Panc1 (cell line): ENCODE measurements around the gene CCDC89. TPM values are rescaled to one million over a fixed set of nuclear protein-coding genes. Genes with fewer than 3 reads are reported as not detected.

ENCODE experiments used
- ATAC-seq: fragments of 200-7000 bp; cut with Tn5 transposase; 2 replicates; pipeline ENCODE4 v1.9.1; 2020; ENCODE audit warnings: mild to moderate bottlenecking, moderate library complexity
- BruUV-seq: library from RNA; stranded (reverse); fragments of 400-500 nt; replicated peaks from 2 replicates; lab custom pipeline; 2021; lab: Mats Ljungman, UMichigan
- CTCF ChIA-PET: fragments of 300-600 bp; sonication (Branson Sonifier 250); formaldehyde crosslinking; loops from one replicate; lab custom pipeline; 2022; ENCODE audit warnings: antibody characterized with exemption; lab: Charles Lee
- POLR2A ChIA-PET: fragments of 300-600 bp; sonication (Branson Sonifier 250); formaldehyde crosslinking; loops from one replicate; lab custom pipeline; 2022; ENCODE audit warnings: antibody characterized with exemption; lab: Charles Lee
- DNase-seq: peaks from one replicate; pipeline ENCODE4 v3.0.0-alpha.2; 2010; ENCODE audit warnings: low read depth, low spot score
- H3K27ac ChIP-seq: 2 replicates; pipeline ENCODE4 v1.5.1; 2011; ENCODE audit warnings: mild to moderate bottlenecking, low read length, inconsistent platforms
- H3K27me3 ChIP-seq: fragments of 200-500 bp; sonication (Bioruptor generic); 2 replicates; pipeline ENCODE4 v1.6.0; 2014; ENCODE audit warnings: low read length, inconsistent platforms; ENCODE audit not compliant: control insufficient read depth, insufficient read depth
- H3K36me3 ChIP-seq: fragments of 200-500 bp; sonication (Bioruptor generic); 2 replicates; pipeline ENCODE4 v1.5.1; 2014; ENCODE audit warnings: inconsistent platforms, mild to moderate bottlenecking, low read length, moderate library complexity; ENCODE audit not compliant: control insufficient read depth, insufficient read depth
- H3K4me1 ChIP-seq: 2 replicates; pipeline ENCODE4 v1.5.1; 2011; ENCODE audit warnings: inconsistent platforms, mild to moderate bottlenecking, low read length, moderate library complexity; ENCODE audit not compliant: control insufficient read depth, insufficient read depth
- H3K4me3 ChIP-seq, 2 experiments: 2 replicates each; pipeline ENCODE4 v1.5.1; 2011 to 2012; ENCODE audit warnings: low read depth in 2 of 2, low read length in 2 of 2, mild to moderate bottlenecking in 2 of 2, inconsistent platforms in 1 of 2, moderate library complexity in 1 of 2
- H3K9me3 ChIP-seq: fragments of 200-500 bp; sonication (Bioruptor generic); 2 replicates; pipeline ENCODE4 v1.5.1; 2014; ENCODE audit warnings: low read depth, mild to moderate bottlenecking, inconsistent platforms, low read length, moderate library complexity; ENCODE audit not compliant: control insufficient read depth, insufficient read depth
- POLR2AphosphoS5 ChIP-seq: IDR thresholded peaks from 2 replicates; pipeline ENCODE4 v1.6.1; 2012; ENCODE audit warnings: mild to moderate bottlenecking, low read depth, low read length, moderate library complexity
- REST ChIP-seq, 2 experiments: IDR thresholded peaks; 2 replicates each; pipeline ENCODE4 v1.6.1; 2011 to 2012; ENCODE audit warnings: low read depth in 2 of 2, control low read depth in 1 of 2, low read length in 1 of 2, mild to moderate bottlenecking in 1 of 2, moderate library complexity in 1 of 2; ENCODE audit not compliant: insufficient read depth in 1 of 2
- SIN3A ChIP-seq: IDR thresholded peaks from 2 replicates; pipeline ENCODE4 v1.6.1; 2012; ENCODE audit warnings: low read depth, mild to moderate bottlenecking, low read length, moderate library complexity, borderline replicate concordance; ENCODE audit not compliant: insufficient read depth
- TCF7L2 ChIP-seq: IDR thresholded peaks from 2 replicates; pipeline ENCODE4 v1.6.1; 2011; ENCODE audit warnings: mild to moderate bottlenecking, low read depth, low read length, inconsistent platforms
- in situ Hi-C: cut with HindIII; loops from 2 replicates; pipeline ENCODE4 v1.10.0; 2016; ENCODE audit warnings: low sequenced_read_pairs, low pct_unique_long_range_greater_than_20kb
- intact Hi-C: fragments of 100-400 bp; cut with micrococcal nuclease; formaldehyde crosslinking; loops from one replicate; pipeline ENCODE4 v1.10.0; 2022; ENCODE audit not compliant: unreplicated experiment
- total RNA-seq: library from RNA; stranded (reverse); gene quantifications from one replicate; pipeline ENCODE4 v1.2.1, GENCODE V29; 2021; ENCODE audit not compliant: unreplicated experiment
- TF ChIP-seq, protein P1 (sequence below): fragments of 450-650 bp; IDR thresholded peaks from 2 replicates; pipeline ENCODE4 v1.5.1; 2017; ENCODE audit warnings: mild to moderate bottlenecking

CCDC89 gene
- total RNA-seq, 1 experiment from 2014 or later: 1.7 TPM

DNA sequence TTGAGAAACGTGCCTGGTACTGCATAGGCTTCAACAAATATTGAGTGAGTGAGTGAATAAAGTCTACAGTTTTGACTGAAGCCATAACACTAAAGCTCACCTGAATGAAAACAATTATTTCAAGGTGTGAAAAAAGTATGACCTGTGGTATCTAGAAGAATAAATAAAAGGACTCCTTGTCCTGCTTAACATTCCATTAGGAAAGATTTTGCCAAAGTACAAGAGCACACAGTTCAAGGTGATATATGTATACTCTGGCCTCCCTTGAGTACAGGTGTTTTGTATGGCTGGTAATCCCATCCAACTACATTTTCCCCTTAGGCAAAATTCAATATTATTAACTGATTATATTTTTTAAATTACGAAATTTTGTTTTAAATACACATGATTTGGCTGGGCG lies 19.3 kb downstream of the CCDC89 start:
- in situ Hi-C loops (no loop called here), intact Hi-C loops (no loop called here)
- Histone ChIP-seq H3K36me3 (peaks cover 4% of the 10 kb centered on the region), H3K4me3 (no peak overlapping the region), H3K4me1 (peaks cover 16% of the 10 kb centered on the region), H3K27me3 (no peaks in the 10 kb centered on the region), H3K9me3 (no peaks in the 10 kb centered on the region), H3K27ac (peak overlapping the region; percentile 60; the same call in 1 of the 2 replicates)
- no peak for DNase-seq
- TF ChIP-seq, protein P1, sequence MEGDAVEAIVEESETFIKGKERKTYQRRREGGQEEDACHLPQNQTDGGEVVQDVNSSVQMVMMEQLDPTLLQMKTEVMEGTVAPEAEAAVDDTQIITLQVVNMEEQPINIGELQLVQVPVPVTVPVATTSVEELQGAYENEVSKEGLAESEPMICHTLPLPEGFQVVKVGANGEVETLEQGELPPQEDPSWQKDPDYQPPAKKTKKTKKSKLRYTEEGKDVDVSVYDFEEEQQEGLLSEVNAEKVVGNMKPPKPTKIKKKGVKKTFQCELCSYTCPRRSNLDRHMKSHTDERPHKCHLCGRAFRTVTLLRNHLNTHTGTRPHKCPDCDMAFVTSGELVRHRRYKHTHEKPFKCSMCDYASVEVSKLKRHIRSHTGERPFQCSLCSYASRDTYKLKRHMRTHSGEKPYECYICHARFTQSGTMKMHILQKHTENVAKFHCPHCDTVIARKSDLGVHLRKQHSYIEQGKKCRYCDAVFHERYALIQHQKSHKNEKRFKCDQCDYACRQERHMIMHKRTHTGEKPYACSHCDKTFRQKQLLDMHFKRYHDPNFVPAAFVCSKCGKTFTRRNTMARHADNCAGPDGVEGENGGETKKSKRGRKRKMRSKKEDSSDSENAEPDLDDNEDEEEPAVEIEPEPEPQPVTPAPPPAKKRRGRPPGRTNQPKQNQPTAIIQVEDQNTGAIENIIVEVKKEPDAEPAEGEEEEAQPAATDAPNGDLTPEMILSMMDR: no peak
- no peak for TF ChIP-seq POLR2AphosphoS5
- ChIA-PET CTCF (interaction anchor here (0.5 kb wide), 1 partner anchor 26 kb away, joined by 3 read pairs; no protein-coding TSS in a partner anchor), POLR2A (no interaction called here)
- no TSS peak for BruUV-seq
- ATAC-seq: no peak

GRCh38 chr11:85665733-85666132 lies 20.3 kb downstream of the CCDC89 start:
- no peak for TF ChIP-seq TCF7L2
- no peak for TF ChIP-seq REST (IDR thresholded peaks at IDR 0.05; ENCODE audit: insufficient read depth in 1 of 2, low read depth in 2 of 2, low read length in 1 of 2)
- TF ChIP-seq SIN3A: no peak
- TF ChIP-seq POLR2AphosphoS5: no peak
- TF ChIP-seq, protein P1: no peak
- ChIA-PET CTCF (no interaction called here), POLR2A (no interaction called here)
- intact Hi-C loops (no loop called here), in situ Hi-C loops (no loop called here)
- Histone ChIP-seq H3K4me3 (no peak overlapping the region; a peak in 1 of 4 replicates), H3K27ac (peak overlapping the region; percentile 90), H3K36me3 (peaks cover 14% of the 10 kb centered on the region), H3K9me3 (no peaks in the 10 kb centered on the region), H3K4me1 (peaks cover 24% of the 10 kb centered on the region), H3K27me3 (no peaks in the 10 kb centered on the region)
- no peak for DNase-seq
- BruUV-seq: no TSS peak
- ATAC-seq: no peak
